Spleen (tissue), 7 donors: ENCODE data around the gene NEURL4.

Experiments used
- CTCF ChIP-seq, 11 experiments: fragments of 200-600 bp in 7 of 11; fragments of 450-650 bp in 4 of 11; sonication (generic) in 4 of 11; IDR thresholded peaks in 8 of 11; conservative IDR thresholded peaks in 3 of 11; 1 replicate in 7 of 11; 2 replicates in 4 of 11; pipeline versions ENCODE4 v1.4.0 to v1.8.0; 2016 to 2021; ENCODE audit warnings: antibody characterized with exemption in 11 of 11, inconsistent platforms in 4 of 11, mild to moderate bottlenecking in 1 of 11
- POLR2A ChIP-seq, 3 donors: fragments of 450-650 bp; IDR thresholded peaks; one replicate each; pipeline ENCODE4 v1.5.1; 2017; ENCODE audit warnings: antibody characterized with exemption in 3 of 3, mild to moderate bottlenecking in 1 of 3
- POLR2AphosphoS5 ChIP-seq, 3 donors: sonication (generic); formaldehyde crosslinking; IDR thresholded peaks; one replicate each; pipeline ENCODE4 v1.5.1; 2017; ENCODE audit warnings: antibody characterized with exemption in 3 of 3
- donor health status: DM: no; HTN: no; CAD: no; lungs with moderate emphysema.
- donor health status: DM: no; HTN: no; CAD: no.
- donor health status: DM: no; HTN: no; CAD: no.

- TF ChIP-seq CTCF (IDR thresholded peaks at IDR 0.05 in 8 of 11, conservative IDR thresholded peaks at IDR 0.05 in 3 of 11) (no peak), POLR2A (IDR thresholded peaks at IDR 0.05) (no peak), POLR2AphosphoS5 (IDR thresholded peaks at IDR 0.05) (no peak)
Measured at GRCh38 chr17:7266784-7267183, 62.4 kb downstream of the NEURL4 start.
